Gastrocnemius medialis (tissue), 4 donors: ENCODE measurements around the gene PHF11.

Experiments
- CTCF ChIP-seq, 5 experiments: fragments of 450-650 bp in 3 of 5; fragments of 200-600 bp in 2 of 5; sonication (generic) in 2 of 5; IDR thresholded peaks in 4 of 5; conservative IDR thresholded peaks in 1 of 5; 1 replicate in 4 of 5; 2 replicates in 1 of 5; pipeline ENCODE4 v1.5.1; 2016 to 2019; ENCODE audit warnings: antibody characterized with exemption in 5 of 5, mild to moderate bottlenecking in 3 of 5, moderate library complexity in 3 of 5
- POLR2A ChIP-seq, 2 donors: fragments of 450-650 bp; IDR thresholded peaks; one replicate each; pipeline ENCODE4 v1.6.1; 2017; ENCODE audit warnings: antibody characterized with exemption in 2 of 2, mild to moderate bottlenecking in 2 of 2, moderate library complexity in 2 of 2

- TF ChIP-seq CTCF (IDR thresholded peaks at IDR 0.05 in 4 of 5, conservative IDR thresholded peaks at IDR 0.05 in 1 of 5) (no peak), POLR2A (IDR thresholded peaks at IDR 0.05) (no peak)
Observed at GRCh38 chr13:49497272-49497671, 1.5 kb downstream of the PHF11 start.
